CMK (cell line): ENCODE data around the gene RAMP3.
"Not testable (repeated sequence)": the region's sequence is repeated elsewhere in the genome, so short reads cannot be mapped to it uniquely, and the experiment has no call there.

Experiments used
- DNase-seq: peaks from one replicate; pipeline ENCODE4 v3.0.0-alpha.2; 2010; ENCODE audit warnings: low read depth

The RAMP3 gene

GRCh38 chr7:45132708-45133320 is 24.8 kb upstream of the RAMP3 start:
- DNase-seq: no peak

DNA sequence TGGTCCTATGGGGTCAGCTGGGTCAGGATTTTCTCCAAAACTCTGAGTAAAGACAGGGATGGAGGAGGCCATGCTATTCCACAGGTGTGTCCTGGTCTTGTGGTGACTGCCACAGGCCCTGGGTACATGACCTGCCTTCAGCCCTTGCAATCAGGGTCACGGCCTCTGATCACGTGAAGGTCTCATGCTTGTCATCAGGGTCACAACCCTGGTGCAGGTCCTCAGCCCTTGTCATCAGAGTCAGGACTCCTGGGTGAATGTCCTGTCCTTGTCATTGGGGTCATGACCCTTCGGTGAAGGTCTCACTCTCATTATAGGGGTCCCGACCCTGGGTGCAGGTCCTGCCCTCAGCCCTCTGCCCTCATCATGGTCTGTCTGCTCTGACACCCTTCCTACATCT is 24.2 kb upstream of the RAMP3 start:
- no peak for DNase-seq

- DNase-seq: no peak
Observed at GRCh38 chr7:45133877-45134276, 23.7 kb upstream of the RAMP3 start.

GRCh38 chr7:45136106-45137060 is 21.2 kb upstream of the RAMP3 start:
- DNase-seq: no peak

DNA sequence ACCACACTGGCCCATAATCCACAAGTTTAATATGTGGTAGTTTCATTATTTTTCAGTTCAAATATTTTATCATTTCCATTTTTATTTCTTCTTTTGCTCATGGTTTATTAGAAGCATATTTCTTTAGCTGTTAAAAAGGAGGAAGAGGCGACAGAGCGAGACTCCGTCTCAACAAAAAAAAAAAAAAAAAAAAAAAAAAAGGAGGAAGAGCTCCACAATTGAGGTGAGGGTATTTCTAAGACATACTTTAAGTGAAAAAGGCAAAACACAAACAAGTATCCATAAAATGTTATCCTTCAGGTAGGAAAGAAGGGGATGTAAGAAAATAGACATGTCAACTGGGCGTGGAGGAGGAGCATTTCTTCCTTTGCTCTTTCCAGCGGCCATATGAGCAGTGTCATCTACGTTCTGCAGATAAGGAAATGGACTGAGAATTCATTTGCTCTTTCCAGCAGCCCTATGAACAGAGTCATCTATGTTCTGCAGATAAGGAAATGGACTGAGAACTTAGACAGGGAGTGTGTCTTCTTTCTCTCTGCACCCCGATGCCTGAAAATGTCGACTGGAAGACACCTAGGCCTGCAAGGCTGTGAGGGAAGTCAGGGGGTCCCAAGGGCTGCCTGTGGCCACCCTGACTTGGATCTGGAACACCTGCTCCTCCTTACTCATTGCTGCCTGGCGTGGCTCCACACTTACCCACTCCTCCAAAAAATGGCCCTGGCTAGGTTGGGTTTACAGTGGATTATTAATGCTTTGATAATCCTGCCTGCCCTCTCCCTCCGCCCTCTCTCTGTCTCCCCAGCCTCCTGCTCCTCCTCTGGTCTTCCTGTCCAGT is 18.9 kb upstream of the RAMP3 start:
- DNase-seq: no peak

GRCh38 chr7:45140827-45141226 is 16.8 kb upstream of the RAMP3 start:
- DNase-seq: no peak

DNA sequence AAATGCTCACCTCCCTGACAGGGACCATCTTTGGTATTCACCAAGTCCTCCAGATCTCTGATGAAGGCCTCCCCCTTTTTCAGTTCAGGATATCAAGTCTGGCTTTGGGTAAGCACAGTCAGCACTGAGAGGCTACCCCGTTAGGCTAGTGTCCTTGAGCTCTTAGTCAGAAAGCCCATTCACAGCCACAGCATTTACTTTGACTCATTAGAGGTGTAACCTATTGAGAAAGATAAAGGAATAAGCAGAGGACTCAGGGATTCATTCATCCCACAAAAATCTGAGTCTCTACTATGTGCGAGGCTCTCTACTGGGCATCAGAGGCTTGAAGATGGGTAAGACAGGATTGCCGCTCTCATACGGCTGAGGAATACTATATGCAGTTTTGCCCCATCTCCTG is 14.0 kb upstream of the RAMP3 start:
- DNase-seq: no peak

- no peak for DNase-seq
Observed at GRCh38 chr7:45145881-45146280, 11.7 kb upstream of the RAMP3 start.

- DNase-seq: no peak
Observed at GRCh38 chr7:45146531-45147379, 10.8 kb upstream of the RAMP3 start.

- no peak for DNase-seq
Observed at GRCh38 chr7:45147858-45148652, 9.5 kb upstream of the RAMP3 start.

DNA sequence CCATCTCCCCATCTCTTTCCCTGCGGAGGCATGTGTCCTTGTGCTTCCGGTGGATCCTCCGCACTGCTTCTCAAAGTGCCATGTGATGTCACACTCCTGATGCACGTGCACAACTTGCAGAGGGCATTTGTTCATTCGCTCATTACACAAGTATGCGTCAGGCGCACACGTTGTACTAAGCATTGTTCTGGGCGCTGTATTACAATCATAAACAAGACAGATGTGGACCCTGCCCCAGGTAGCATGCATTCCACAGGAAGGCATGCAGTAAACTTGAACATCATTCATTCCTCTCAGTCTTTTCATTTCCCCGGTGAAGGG is 9.0 kb upstream of the RAMP3 start:
- DNase-seq: no peak

- DNase-seq: no peak
Observed at GRCh38 chr7:45149606-45150005, 8.0 kb upstream of the RAMP3 start.

GRCh38 chr7:45150199-45150598 is 7.4 kb upstream of the RAMP3 start:
- DNase-seq: no peak

DNA sequence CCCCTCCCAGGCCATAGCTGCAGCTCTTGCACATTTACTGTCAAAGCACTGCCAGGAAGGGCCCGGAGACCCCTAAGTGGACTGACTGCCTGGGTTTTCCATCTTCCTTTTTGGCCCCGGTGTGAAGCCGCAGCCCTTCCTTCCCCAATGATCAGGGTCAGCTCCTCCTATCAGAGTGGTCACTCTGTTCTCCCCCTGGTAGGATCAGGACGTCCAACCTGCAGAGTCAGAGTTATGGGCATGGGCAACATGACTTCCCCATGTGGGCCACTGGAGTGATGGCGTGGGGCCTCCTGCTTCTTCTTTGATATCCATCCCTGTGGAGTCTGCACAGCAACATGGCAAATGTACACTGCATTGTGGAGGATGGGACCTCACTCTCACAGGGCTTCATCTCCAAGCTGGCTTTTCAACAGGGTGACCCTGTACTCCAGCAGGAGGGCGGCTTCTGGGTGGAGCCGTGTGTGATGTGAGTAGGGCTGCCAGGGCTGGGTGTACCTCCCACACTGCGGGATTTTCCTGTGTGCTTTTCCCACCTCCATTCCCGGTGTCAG is 6.4 kb upstream of the RAMP3 start:
- DNase-seq: no peak

DNA sequence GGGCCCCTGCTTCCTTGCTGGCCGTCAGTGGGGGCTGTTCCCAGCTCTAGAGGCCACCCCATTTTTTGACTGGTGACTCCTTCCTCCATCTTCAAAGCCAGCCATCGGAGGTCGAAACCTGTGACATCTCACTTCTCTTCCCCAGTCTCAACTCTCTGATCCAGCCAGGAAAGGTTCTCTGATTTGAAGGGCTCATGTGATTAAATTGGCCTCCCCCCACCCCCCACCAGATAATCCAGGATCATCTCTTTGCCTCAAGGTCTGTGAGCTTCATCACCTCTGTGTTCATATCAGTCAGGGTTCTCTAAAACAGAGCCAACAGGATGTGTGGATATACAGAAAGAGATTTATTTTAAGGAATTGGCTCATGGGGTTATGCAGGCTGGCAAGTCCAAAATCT is 5.6 kb upstream of the RAMP3 start:
- no peak for DNase-seq

GRCh38 chr7:45153233-45153632 is 4.4 kb upstream of the RAMP3 start:
- no peak for DNase-seq

DNA sequence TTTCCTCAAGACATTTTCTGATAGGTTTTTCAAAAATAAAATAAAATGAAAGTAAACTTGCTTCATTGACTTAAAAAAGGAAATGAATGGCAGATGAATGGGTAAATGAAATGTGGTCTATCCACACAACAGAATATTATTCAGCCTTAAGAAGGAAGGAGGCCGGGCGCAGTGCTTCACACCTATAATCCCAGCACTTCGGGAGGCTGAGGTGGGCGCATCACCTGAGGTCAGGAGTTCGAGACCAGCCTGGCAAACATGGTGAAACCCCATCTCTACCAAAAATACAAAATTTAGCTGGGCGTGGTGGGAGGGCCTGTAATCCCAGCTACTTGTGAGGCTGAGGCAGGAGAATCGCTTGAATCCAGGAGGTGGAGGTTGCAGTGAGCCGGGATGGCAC is 3.7 kb upstream of the RAMP3 start:
- DNase-seq: not testable (repeated sequence)

DNA sequence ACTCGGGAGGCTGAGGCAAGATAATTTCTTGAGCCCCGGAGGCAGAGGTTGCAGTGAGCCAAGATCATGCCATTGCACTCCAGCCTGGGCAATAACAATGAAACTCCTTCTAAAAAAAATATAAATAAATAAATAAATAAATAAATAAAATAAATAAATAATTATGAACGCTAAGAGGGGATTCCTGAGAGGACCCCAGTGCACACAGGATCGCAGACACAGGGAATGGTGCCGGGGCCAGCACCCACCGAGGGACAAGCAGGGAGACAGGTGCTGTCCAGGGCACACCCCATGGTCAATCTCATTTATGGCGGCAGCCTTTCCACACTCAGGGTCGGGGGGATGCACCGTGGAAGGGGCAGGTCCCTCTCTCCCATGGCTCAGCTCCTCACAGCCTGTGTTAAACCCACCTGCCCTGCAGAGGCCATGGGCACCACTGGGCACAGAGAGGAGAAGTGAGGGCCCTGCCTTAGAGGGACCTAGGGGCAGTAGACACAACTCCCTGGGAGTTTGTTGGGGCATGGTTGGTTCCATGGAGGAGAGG is 2.2 kb upstream of the RAMP3 start:
- no peak for DNase-seq

GRCh38 chr7:45155941-45156340 is 1.6 kb upstream of the RAMP3 start:
- DNase-seq: no peak

GRCh38 chr7:45156516-45157272 is 897 bp upstream of the RAMP3 start:
- DNase-seq: no peak
